Measurements from ENCODE around the gene PIK3C2B. TPM values are rescaled to one million over a fixed set of nuclear protein-coding genes. Genes with fewer than 3 reads are reported as not detected.

Gene PIK3C2B
- total and polyA plus RNA-seq, 2 donors (not counting 3 experiments of a cell fraction or from before 2014, with no cell fraction given), result 33.7 to 49.0 TPM

DNA sequence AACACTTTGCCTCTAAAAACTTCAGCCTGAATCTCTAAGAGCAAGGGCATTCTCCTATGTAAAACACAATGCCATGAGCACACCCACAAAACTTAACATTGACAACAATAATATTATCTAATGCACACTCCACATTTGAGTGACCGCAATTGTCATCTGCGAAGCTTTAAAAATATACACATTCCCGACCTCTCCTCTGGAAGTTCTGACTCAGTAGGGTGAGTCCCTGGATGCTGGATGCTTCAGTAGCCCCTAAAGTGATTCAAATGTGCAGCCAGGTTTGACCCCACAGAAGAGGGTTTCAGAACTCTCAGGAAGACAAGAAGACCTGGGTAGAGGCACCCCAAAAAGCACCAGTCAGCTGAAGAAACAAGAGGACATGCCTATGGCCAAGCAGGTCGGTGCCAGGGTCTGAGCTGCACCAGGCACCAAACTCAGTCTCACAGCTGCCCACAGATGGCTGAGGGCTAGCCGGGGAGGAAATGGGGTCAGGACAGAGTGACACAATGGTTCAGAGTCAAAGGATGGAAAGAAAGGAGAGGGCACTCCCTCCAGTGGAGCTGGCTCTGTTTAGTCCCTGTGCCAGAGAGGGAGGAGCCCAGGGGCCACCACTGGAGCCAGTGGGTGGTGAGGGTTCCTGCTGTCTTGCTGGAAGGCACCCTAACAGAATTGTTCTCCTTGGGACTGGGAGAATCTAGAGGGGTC lies 17.4 kb downstream of the PIK3C2B start:
- no TSS peak for BruUV-seq (replicated peaks)
- intact Hi-C loops (cut with micrococcal nuclease) (loop anchor here (1.0 to 2.0 kb wide), 2 partner anchors 16 to 30 kb away; no protein-coding TSS in a partner anchor), dilution Hi-C loops (cut with MboI; ENCODE audit: extremely low pct_ligation_motif_present, low sequenced_read_pairs) (no loop called here)
- POLR2A ChIA-PET, result interaction anchor here (0.9 kb wide), 1 partner anchor 15 kb away, joined by 3 read pairs; no protein-coding TSS in a partner anchor
- Histone ChIP-seq H4K20me1 (replicated peaks; ENCODE audit: control insufficient read depth, extremely low read depth, insufficient read depth, low read length) (no peaks in the 10 kb centered on the region), H3K36me3 (ENCODE audit: control insufficient read depth in 2 of 2, extremely low read depth in 1 of 2, insufficient read depth in 2 of 2, low read length in 2 of 2) (no peaks in the 10 kb centered on the region), H3K27me3 (ENCODE audit: control insufficient read depth in 2 of 2, insufficient read depth in 2 of 2, low read length in 2 of 2) (no peaks in the 10 kb centered on the region), H3K4me2 (ENCODE audit: insufficient read depth, low read length) (no peak overlapping the region), H3K4me1 (ENCODE audit: control insufficient read depth, extremely low read depth, insufficient read depth, low read length) (peaks cover 34% of the 10 kb centered on the region), H3K9me3 (replicated peaks; ENCODE audit: control insufficient read depth, insufficient read depth, low read length) (no peaks in the 10 kb centered on the region), H2AFZ (ENCODE audit: low read depth, low read length) (no peak overlapping the region), H3K27ac (ENCODE audit: insufficient read depth, low read depth, low read length) (no peak overlapping the region), H3K9me1 (replicated peaks; ENCODE audit: control insufficient read depth, extremely low read depth, insufficient read depth, low read length) (no peaks in the 10 kb centered on the region), H3K4me3 (replicated peaks in 1 of 3; ENCODE audit: insufficient read depth in 1 of 3, low read depth in 1 of 3, low read length in 3 of 3) (no peak overlapping the region), H3K79me2 (ENCODE audit: control insufficient read depth, insufficient read depth, low read length) (no peaks in the 10 kb centered on the region), H3K9ac (replicated peaks; ENCODE audit: extremely low read depth, insufficient read depth, low read length) (no peak overlapping the region)
- CTCF ChIA-PET, result interaction anchor here (1.3 to 9.5 kb wide), 7 partner anchors 10 to 79 kb away, joined by 5 to 129 read pairs (median 13); partner anchors contain the start of gene PIK3C2B
- FAIRE-seq (peak; percentile 75), DNase-seq (ENCODE audit: low read depth, low spot score) (peak; percentile 46)
- TF ChIP-seq POLR2AphosphoS5 (IDR thresholded peaks at IDR 0.05; ENCODE audit: insufficient read depth, low read depth, low read length), result no peak
- no peak for TF ChIP-seq EZH2 (IDR thresholded peaks at IDR 0.05; ENCODE audit: borderline replicate concordance, low read depth, low read length, severe bottlenecking)
- TF ChIP-seq MYC (IDR thresholded peaks at IDR 0.05; ENCODE audit: low read depth, low read length), result no peak
- no peak for TF ChIP-seq JUN (IDR thresholded peaks at IDR 0.05; ENCODE audit: borderline replicate concordance, insufficient read depth, insufficient read length, low read depth)
- TF ChIP-seq, protein P1, sequence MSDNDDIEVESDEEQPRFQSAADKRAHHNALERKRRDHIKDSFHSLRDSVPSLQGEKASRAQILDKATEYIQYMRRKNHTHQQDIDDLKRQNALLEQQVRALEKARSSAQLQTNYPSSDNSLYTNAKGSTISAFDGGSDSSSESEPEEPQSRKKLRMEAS (IDR thresholded peaks at IDR 0.05; ENCODE audit: insufficient read depth, insufficient read length), result no peak
- TF ChIP-seq FOS (IDR thresholded peaks at IDR 0.05; ENCODE audit: borderline replicate concordance, insufficient read depth, low read length), result no peak
- no peak for TF ChIP-seq POLR2A (IDR thresholded peaks at IDR 0.05; ENCODE audit: low read depth, low read length)
- TF ChIP-seq, protein P2, sequence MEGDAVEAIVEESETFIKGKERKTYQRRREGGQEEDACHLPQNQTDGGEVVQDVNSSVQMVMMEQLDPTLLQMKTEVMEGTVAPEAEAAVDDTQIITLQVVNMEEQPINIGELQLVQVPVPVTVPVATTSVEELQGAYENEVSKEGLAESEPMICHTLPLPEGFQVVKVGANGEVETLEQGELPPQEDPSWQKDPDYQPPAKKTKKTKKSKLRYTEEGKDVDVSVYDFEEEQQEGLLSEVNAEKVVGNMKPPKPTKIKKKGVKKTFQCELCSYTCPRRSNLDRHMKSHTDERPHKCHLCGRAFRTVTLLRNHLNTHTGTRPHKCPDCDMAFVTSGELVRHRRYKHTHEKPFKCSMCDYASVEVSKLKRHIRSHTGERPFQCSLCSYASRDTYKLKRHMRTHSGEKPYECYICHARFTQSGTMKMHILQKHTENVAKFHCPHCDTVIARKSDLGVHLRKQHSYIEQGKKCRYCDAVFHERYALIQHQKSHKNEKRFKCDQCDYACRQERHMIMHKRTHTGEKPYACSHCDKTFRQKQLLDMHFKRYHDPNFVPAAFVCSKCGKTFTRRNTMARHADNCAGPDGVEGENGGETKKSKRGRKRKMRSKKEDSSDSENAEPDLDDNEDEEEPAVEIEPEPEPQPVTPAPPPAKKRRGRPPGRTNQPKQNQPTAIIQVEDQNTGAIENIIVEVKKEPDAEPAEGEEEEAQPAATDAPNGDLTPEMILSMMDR (IDR thresholded peaks at IDR 0.05; ENCODE audit: extremely low read depth in 1 of 2, insufficient read depth in 1 of 2, low read depth in 1 of 2, low read length in 2 of 2), result no peak
- TF ChIP-seq GATA2 (IDR thresholded peaks at IDR 0.05; ENCODE audit: insufficient read depth, insufficient read length, low read depth, low read length), result no peak

All from endothelial cell of umbilical vein (primary cell).